NCI-H1436 (cell line): ENCODE measurements around the gene SUV39H2.
"Not testable (repeated sequence)": the region's sequence is repeated elsewhere in the genome, so short reads cannot be mapped to it uniquely, and the experiment has no call there.

Experiments used
- DNase-seq: peaks from one replicate; lab custom pipeline; 2025; lab: John Stamatoyannopoulos, UW

Gene SUV39H2, protein sequence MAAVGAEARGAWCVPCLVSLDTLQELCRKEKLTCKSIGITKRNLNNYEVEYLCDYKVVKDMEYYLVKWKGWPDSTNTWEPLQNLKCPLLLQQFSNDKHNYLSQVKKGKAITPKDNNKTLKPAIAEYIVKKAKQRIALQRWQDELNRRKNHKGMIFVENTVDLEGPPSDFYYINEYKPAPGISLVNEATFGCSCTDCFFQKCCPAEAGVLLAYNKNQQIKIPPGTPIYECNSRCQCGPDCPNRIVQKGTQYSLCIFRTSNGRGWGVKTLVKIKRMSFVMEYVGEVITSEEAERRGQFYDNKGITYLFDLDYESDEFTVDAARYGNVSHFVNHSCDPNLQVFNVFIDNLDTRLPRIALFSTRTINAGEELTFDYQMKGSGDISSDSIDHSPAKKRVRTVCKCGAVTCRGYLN

DNA sequence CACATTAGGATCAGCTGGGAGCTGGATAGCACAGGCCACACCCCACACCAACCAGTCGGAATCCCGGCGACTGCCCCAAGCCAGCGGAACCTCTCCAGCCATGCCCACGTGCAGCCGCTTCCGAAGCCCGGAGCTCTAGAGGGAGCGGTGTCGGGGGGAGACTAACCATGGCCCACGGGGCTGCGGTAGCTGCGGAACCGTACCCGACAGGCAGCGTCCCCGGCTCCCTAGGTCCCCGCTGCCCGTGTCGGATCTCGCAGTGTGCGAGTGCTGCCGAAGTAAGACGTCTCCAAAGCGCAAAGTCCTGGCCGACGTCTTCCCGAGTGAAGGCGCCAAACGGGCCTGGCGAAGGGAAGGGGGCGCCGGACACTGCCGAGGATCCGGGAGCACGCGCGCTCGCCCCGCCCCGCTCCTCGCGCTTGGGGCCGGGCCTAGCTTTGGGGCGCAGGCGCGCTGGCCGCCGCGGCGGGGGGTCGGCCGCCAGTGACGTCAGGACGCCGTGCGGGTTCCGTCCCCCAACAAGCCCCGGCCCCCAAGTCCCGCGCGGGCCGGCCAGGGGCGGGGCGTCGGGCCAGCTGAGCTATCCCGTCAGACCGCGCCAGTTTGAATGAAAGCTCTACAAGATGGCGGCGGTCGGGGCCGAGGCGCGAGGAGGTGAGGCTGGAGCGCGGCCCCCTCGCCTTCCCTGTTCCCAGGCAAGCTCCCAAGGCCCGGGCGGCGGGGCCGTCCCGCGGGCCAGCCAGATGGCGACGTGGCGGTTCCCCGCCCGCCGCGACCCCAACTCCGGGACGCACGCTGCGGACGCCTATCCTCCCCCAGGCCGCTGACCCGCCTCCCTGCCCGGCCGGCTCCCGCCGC lies at the start of gene SUV39H2:
Gene SUV39H2, plus strand, starts transcription at position 601 of the 858 bp plus-strand sequence. Its CDS starts 23 bp downstream, at position 624.
- DNase-seq = peak; percentile 90

DNA sequence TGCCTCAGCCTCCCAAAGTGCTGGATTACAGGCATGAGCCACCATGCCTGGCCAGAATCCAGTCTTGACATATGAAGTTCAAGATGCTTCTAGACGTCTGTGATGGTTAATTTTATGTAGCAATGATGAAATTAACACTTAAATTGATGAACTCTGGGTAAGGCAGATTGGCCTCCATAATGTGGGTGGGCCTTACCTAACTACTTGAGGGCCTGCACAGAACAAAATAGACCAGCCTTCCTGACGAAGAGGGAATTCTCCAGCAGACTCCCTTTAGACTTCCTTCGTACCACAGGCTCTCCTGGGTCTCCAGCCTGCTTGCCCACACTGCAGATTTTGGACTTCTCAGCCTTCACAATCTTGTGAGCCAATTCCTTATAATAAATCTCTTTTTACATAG lies 45.6 kb upstream of the SUV39H2 start:
- DNase-seq = no peak

DNA sequence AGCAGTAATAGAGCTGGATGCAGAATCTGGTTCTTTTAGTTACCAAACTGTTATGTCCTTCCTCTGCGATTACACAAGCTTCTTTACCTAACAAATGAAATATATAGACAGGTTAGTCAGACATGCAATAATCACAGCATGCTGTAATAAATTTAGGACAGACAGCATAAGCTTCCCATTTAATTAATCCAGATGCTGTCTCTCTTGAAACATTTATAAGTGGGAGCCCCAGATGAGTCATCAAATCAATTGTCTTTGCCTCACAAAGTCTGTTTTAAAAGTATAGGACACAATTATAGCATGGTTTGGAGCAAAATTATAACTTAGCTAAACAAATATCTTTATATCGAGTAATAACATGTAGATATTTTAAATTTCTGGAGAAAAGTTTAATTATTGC lies 42.5 kb upstream of the SUV39H2 start:
- DNase-seq = no peak

DNA sequence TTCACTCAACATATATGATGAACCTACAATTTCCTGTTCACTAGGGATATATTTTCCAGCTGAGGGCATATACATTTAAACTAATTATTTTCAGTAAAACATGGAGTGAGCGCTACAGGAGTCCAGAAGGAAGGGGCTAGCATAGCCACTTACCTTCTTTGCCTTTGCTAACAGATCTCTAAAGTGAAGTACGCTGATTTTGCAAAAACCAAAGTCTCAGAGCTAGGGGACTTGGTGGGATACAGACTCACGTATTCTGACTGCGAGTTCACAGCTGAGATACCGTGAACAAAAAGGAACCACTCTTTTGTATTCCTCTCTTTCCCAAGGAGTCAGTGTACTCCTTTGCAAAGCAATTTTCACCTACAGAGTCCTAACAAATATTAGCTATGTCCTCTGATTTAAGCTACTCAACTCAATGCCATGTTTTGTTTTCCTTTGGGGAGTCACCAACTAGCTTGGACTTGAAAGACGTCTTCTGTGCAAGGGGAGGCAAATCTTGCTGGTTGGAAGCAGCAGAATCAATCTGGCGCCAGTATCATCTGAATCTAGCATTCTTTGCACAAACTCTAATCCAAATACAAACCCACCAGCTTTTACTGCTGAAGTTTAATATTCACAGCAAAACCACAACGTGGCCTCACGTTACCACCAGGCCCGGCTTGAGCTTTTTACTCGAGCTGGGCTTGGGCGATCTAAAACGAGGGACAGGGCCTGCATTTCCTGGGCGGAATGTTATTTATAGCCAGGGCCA lies 41.5 kb upstream of the SUV39H2 start:
- no peak for DNase-seq

DNA sequence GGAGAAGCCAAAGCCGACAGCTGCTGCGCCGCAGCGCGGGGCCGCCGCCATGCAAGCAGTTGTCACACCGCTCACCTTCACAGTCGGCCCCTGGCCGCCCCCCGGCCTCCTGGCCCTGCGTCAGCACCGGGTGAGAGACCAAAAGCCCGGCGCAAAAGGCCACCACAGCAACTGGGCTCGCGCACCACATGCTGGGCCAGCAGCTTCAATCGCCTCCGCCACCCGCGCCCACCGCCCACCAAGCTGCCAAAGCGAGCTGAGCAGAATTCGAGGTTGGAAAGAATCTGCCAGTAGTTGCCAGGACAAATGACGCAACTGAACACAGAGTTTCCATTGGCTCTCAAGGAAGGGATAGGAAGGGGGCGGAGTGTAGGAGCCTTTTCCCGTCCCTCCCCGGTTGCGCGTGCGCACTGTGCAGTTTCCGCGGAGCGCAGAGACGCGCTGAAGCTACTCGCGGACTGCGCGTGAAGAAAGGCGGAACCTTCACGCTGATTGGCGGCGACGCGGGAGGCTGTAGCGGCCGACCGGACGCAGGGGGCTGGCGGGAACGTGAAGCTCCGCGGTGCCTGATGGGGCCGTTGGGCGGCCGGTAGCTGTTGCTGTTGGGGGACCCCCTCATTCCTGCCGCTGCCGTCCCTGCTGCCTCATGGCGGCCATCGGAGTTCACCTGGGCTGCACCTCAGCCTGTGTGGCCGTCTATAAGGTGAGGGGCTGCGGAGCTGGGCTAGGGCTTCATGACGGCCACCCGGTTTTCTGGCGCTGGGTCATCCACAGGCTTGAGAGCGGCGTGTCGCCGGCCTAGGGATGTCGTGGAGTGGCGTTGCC lies 40.7 kb upstream of the SUV39H2 start, which contains the start of the genes CDNF, HSPA14 and MSANTD7:
Gene CDNF, minus strand, starts transcription at position 281 of the 825 bp plus-strand sequence. Its CDS starts 91 bp downstream, at position 190.
Gene HSPA14, plus strand, starts transcription at position 550 of the 825 bp plus-strand sequence. Its CDS starts 97 bp downstream, at position 647.
Gene MSANTD7, plus strand, starts transcription at position 550 of the 825 bp plus-strand sequence. CDS start 3,979 bp downstream, outside the sequence.
- DNase-seq = peak; percentile 99

DNA sequence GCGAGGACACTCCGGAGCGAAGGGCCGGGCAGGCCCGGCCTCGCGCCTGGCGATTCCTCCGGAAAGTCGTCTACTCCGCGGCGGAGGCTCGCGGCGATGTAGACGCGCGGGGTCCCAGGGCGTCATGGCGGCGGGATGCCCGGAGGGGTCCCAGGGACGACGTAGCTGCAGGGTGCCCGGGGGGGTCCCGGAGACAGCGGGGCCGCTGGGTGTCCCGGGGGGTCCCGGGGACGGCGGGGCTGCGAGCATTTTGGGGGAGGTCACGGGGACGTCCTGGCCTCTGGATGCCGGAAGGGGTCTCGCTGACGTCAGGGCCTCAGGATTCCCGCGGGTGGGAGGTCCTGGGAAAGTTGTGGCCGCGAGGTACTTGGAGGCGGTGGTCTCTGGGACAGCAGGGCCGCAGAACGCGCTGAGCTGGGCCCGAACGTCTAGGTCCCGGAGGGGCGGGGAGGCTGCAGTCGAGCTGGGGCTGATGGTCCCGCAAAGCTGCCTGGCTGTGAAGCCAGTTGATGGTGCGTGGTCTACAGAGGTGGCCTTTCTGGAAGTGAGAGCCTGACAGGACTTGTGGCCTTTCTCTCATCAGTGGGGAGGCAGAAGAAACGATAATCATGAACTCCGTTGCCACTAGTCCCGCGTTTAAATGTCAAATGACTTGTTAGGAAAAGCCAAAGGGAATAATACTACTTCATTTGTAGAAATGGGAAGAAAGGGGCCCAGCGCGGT lies 39.9 kb upstream of the SUV39H2 start:
- no peak for DNase-seq

DNA sequence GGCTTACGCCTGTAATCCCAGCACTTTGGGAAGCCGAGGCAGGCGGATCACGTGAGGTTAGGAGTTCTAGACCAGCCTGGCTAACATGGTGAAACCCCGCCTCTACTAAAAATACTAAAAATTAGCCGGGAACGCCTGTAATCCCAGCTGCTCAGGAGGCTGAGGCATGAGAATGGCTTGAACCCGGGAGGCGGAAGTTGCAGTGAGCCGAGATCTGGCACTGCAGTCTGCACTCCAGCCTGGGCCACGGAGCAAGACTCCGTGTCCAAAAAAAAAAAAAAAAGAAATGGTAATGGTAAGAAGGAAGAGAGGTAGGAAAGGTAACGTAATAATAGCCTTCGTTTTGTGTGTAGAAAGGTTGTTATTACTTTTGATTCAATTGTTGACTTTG lies 39.4 kb upstream of the SUV39H2 start:
- DNase-seq = no peak

DNA sequence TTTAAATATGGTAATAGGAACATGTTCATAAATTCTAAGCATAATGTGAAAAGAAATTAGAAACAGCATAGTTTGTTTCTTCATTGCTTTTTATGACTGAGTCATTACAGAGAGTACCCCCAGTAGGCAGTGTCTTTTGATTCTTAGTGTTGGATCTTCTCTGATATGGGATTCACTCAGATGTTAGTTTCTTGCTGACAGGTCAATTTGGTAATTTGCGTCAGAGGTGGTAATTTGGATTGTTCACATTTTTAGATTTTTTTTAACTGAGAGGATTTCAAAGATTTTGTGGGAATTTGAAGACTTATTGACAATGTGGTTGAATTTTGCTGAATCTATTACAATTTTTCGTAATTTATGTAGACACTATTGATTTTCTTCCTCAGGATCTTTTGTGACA lies 38.5 kb upstream of the SUV39H2 start:
- no peak for DNase-seq

DNA sequence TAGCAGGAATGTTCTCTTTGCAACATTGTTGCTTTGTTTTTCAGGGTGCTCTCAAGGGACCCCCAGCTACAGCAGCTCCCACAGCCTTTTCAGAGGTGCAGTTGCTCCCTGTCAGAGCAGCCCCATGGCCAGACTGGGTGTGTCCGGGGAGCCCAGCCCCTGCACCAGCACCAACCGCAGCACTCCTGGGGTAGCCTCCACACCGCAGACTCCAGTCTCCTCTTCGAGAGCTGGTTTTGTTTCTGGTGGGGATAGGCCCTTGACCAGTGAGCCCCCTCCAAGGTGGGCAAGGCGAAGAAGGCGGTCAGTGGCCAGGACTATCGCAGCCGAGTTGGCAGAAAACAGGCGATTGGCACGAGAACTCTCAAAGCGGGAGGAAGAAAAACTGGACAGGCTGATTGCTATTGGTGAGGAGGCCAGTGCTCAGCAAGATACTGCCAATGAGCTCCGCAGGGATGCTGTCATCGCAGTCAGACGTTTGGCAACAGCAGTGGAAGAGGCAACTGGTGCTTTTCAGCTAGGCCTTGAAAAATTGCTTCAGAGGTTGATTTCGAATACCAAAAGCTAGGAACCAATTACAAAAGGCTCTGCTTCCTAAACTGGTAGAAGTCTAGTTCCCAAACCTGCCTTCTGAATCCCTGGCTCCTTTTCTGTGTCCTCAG lies 35.2 kb upstream of the SUV39H2 start:
- DNase-seq = no peak

DNA sequence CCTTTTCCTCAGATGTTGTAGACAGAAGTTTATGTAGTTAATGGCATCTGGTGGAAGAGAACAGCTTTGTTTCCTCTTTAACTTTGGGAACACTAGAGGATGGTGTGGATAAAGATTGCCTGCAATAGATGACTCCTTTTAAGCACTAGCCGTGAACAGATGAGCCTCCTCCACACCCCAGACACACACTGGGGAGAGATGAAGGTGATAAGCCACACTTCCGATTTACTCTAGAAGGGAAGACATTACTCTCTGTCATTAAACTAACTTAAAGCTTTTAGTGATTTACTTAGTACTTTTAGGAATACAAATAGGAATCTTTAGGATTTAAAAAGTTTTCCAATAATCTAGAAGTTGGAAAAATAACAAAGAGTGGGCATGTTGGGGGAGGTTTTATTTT lies 33.7 kb upstream of the SUV39H2 start:
- DNase-seq = no peak

DNA sequence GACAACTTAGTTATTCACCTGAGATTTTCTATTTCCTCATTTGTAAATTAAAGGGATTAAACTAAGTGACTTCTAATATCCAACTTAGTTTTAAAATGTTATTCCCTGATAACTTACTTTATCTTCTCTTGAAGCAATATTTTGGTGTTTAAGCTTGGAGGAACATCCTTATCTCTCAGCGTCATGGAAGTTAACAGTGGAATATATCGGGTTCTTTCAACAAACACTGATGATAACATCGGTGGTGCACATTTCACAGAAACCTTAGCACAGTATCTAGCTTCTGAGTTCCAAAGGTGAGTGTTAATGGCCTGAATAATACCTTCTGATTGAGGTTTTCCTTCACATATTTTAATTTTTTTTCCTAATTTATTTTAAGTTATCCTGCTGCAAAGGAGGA lies 26.4 kb upstream of the SUV39H2 start:
- no peak for DNase-seq

DNA sequence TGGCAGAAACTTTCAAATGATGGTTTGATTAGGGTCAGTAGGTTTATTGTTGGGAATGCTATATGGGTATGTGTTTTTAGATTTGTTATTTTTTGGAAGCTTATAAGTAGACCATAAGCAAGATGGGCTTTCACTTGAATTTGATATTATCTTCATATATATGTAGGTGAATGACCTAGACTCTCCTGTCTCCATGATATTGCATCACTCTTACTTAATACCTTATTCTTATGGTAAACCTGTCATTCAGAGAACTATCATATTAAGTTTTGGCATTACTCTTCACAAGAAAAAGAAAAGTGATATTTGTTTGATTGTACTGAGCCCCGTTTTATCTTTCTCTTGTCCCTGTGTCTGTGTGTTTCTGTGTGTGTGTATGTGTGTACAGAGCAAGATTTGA lies 23.2 kb upstream of the SUV39H2 start:
- DNase-seq = no peak

DNA sequence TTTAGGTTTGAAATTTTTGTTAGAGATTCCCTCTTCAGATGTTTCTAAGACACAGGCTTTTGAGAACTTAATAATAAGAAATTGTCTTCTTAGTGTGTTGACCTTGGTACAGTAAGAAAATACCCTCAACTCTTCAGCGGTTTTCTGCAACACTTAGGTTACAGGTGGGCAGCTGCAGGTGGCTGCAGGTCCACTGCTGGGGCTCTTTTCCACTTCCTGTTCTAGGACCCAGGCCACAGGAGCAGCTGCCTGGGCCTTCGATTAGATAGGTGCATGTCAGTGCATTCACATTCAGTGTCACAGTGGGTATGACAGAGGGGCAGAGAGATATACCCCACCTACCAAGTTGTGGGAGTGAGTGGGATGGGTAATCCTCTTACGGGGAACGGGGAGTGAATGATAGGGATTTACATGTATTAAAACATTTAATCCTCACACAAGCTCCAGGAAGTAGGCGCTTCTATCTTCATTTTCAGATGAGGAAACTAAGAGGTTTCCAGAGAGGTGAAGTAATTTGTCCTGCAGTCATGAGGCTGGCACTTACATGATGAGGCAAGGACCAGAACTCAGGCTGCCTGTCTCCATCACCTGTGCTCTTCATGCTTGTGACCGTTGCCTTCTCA lies 20.2 kb upstream of the SUV39H2 start:
- DNase-seq = no peak

DNA sequence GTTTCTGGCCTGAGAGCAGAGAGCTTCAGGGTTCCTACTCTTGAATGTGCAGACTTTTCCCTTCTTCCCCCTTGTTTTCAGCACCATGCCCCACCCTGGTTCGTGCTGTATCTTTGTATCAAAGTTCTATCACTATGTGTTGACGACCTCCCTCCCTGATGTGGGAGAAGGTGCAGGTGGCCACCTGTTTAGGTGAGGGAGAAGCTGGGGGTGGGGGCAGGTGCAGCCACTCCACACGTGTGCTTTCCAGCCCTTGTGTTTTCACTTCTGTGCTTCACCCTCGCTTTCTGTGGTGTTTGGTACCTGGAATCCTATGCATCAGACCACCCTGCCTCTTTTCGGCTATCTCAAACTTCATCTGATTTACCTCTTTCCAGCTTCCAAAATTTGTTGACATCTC lies 19.6 kb upstream of the SUV39H2 start:
- DNase-seq = no peak

DNA sequence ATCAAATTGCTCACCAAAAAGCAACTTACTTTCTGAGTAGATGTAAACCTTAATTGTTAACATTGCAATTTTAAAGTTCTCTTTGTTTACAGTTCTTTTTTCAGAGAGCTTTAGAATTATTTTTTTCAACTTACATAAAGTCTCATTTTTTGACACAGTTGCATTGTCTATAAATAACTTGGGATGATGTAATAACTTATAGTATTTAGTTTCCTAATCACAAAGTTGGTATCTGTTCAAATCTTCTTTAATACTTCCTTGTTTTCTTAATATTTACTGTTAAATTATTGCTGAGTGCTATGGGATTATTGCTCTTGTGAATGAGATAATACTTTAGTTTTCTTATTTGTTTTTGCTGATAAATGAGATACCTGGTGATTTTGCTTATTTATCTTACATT lies 18.9 kb upstream of the SUV39H2 start:
- DNase-seq = no peak

DNA sequence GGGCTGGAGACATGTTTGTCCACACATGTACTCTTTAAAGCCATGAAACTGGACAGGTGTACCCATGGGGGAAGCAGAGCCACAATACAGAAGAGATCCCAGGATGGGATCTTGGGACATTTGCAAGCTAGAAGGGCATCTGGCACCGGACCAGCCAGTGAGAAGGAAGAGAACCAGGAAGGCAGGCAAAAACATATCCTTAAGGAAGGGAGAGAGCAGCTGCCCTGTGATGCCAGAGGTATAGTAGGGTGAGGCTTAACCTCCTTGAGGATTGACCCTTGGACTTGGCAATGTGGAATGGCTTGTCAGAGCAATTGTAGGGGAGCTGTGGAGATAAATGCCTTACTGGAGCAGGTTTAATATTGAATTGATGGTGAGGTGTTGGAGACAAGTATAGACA lies 17.9 kb upstream of the SUV39H2 start:
- no peak for DNase-seq

DNA sequence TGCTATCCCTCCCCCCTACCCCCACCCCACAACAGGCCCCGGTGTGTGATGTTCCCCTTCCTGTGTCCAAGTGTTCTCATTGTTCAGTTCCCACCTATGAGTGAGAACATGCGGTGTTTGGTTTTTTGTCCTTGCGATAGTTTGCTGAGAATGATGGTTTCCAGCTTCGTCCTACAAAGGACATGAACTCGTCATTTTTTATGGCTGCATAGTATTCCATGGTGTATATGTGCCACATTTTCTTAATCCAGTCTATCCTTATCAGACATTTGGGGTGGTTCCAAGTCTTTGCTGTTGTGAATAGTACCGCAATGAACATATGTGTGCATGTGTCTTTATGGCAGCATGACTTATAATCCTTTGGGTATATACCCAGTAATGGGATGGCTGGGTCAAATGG lies 14.2 kb upstream of the SUV39H2 start:
- DNase-seq = not testable (repeated sequence)

DNA sequence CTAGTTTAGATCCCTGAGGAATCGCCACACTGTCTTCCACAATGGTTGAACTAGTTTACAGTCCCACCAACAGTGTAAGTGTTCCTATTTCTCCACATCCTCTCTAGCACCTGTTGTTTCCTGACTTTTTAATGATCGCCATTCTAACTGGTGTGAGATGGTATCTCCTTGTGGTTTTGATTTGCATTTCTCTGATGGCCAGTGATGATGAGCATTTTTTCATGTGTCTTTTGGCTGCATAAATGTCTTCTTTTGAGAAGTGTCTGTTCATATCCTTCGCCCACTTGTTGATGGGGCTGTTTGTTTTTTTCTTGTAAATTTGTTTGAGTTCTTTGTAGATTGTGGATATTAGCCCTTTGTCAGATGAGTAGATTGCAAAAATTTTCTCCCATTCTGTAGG lies 13.8 kb upstream of the SUV39H2 start:
- DNase-seq = not testable (repeated sequence)

DNA sequence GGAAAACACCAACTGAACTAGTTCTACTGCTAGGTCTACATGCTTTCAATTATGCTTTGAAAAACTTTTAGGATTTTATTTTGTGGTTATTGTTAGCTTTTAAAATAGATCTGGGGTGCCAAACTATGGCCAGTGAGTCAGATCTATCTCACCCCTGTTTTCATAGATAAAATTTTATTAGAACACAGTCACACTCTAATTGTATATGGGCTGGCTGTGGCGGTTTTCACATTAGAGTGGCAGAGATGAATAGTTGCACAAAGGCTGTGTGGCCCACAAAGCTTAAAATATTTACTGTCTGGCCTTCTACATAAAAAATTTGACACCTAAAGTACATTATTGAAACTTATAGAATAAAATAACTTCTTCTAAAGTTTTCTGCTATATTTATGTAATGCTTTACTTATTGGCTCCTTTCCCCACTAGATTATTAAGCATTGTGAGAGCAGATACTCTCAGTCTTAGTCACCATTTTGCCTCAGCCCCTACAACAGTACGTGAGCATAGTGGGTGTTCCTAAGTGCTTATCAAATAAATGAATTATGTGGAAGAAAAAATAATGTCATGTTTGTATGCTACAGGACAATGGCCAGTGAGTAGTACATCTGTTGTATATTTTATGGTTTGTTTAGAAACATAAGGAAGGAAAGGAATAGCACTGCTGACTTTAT lies 5.4 kb upstream of the SUV39H2 start:
- DNase-seq = no peak
